ENCODE data around the gene ISG15. TPM values are rescaled to one million over a fixed set of nuclear protein-coding genes. Genes with fewer than 3 reads are reported as not detected.
A peak's percentile ranks its signal among the peaks of the same experiment; 100 is the strongest.

Gene ISG15
- total and polyA plus RNA-seq, 4 donors = 12.7 to 234 (median 131) TPM

DNA sequence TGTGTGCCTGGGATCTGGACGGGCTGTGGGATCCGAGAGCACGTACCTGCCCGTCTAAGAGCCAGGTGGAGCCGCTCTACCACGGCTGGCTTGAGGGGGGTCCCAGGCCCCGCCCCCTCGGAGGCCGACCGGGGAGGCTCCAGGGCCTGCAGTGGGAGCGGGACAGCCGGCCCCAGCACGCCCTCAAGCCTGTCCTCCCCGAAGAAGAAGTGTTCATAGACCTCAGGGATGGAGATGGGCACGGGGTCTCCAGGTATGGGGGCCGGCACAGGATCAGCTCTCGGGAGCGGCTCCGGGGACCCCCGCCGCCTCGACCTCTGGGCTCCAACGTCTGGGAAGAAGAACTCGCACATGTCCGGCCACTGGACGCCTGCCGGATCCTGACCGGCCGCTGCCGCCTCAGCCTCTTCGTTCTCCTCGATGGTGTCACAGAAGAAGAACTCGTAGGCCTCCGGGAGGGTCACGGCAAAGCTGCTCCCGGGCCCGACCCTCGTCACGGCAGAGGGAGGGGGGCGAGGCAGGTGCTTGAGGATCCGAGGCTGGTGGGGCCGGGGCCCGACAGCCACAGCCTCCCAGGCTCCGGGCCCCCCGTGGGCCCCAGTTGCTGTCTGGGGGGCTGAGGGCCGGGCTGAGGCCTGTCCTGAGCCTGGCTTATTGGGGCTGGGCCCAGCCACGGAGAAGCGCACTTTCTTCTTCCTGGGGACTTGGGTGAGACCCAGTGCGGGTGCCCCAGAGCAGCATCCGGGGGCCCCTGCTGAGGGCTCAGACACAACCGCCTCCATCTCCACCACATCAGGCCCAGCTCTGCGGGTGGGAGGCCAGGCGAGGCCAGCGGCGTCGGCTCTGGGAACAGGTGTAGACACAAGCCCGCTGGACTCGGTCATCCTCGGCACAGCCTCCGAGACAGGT lies 34.2 kb upstream of the ISG15 start:
- Histone ChIP-seq H3K27me3 (ENCODE audit: control insufficient read depth in 3 of 3, insufficient read depth in 3 of 3, low read length in 2 of 3) (peaks cover 0 to 25% (median 5%) of the 10 kb centered on the region in 3 donors), H3K9ac (ENCODE audit: insufficient read depth in 1 of 2, low read length in 2 of 2) (no peak overlapping the region), H3K4me1 (ENCODE audit: control insufficient read depth in 5 of 5, insufficient read depth in 5 of 5, low read length in 5 of 5) (peaks cover 0 to 6% (median 0%) of the 10 kb centered on the region in 5 donors), H3K4me3 (no peak overlapping the region), H3K27ac (ENCODE audit: low read depth in 1 of 2, low read length in 1 of 2) (no peak overlapping the region), H3K9me3 (ENCODE audit: control insufficient read depth in 4 of 4, insufficient read depth in 3 of 4, low read length in 3 of 4) (peaks cover 0 to 2% (median 0%) of the 10 kb centered on the region in 4 donors), H3K36me3 (ENCODE audit: control insufficient read depth in 4 of 4, insufficient read depth in 4 of 4, low read length in 4 of 4) (no peaks in the 10 kb centered on the region)
- no peak for DNase-seq
- 88 to 92% methylated on average over 56 to 60 of the region's 60 CpGs for WGBS, 2 donors
- TF ChIP-seq, protein P1, sequence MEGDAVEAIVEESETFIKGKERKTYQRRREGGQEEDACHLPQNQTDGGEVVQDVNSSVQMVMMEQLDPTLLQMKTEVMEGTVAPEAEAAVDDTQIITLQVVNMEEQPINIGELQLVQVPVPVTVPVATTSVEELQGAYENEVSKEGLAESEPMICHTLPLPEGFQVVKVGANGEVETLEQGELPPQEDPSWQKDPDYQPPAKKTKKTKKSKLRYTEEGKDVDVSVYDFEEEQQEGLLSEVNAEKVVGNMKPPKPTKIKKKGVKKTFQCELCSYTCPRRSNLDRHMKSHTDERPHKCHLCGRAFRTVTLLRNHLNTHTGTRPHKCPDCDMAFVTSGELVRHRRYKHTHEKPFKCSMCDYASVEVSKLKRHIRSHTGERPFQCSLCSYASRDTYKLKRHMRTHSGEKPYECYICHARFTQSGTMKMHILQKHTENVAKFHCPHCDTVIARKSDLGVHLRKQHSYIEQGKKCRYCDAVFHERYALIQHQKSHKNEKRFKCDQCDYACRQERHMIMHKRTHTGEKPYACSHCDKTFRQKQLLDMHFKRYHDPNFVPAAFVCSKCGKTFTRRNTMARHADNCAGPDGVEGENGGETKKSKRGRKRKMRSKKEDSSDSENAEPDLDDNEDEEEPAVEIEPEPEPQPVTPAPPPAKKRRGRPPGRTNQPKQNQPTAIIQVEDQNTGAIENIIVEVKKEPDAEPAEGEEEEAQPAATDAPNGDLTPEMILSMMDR (IDR thresholded peaks at IDR 0.05; ENCODE audit: control extremely low read depth, extremely low read depth) = no peak
- ATAC-seq (ENCODE audit: insufficient read depth, low FRiP score) = no peak

DNA sequence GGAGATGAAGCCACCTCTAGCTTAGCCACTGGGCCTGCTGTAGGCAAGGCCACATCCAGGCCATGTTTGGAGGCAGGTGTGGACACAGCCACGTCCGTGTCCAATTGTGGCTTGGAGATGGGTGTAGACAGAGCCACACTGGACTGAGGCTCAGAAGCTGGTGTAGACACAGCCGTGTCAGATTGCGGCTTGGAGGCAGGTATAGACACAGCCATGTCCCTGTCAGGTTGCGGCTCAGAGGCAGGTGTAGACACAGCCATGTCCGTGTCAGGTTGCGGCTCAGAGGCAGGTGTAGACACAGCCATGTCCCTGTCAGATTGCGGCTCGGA lies 33.6 kb upstream of the ISG15 start:
- 95 to 98% methylated on average over 9 of the region's 9 CpGs for WGBS, 2 donors
- H3K4me1 ChIP-seq (ENCODE audit: control insufficient read depth in 5 of 5, insufficient read depth in 5 of 5, low read length in 5 of 5) = peaks cover 0 to 6% (median 0%) of the 10 kb centered on the region in 5 donors
- no peaks in the 10 kb centered on the region for H3K36me3 ChIP-seq (ENCODE audit: control insufficient read depth in 4 of 4, insufficient read depth in 4 of 4, low read length in 4 of 4)
- ATAC-seq (ENCODE audit: insufficient read depth, low FRiP score) = no peak
- no peak overlapping the region for H3K27ac ChIP-seq (ENCODE audit: low read depth in 1 of 2, low read length in 1 of 2)
- H3K9me3 ChIP-seq (ENCODE audit: control insufficient read depth in 4 of 4, insufficient read depth in 3 of 4, low read length in 3 of 4) = peaks cover 0 to 2% (median 0%) of the 10 kb centered on the region in 4 donors
- H3K4me3 ChIP-seq = no peak overlapping the region
- TF ChIP-seq, protein P1 (IDR thresholded peaks at IDR 0.05; ENCODE audit: control extremely low read depth, extremely low read depth) = no peak
- DNase-seq = no peak
- peaks cover 0 to 22% (median 5%) of the 10 kb centered on the region in 3 donors for H3K27me3 ChIP-seq (ENCODE audit: control insufficient read depth in 3 of 3, insufficient read depth in 3 of 3, low read length in 2 of 3)
- H3K9ac ChIP-seq (ENCODE audit: insufficient read depth in 1 of 2, low read length in 2 of 2) = no peak overlapping the region

DNA sequence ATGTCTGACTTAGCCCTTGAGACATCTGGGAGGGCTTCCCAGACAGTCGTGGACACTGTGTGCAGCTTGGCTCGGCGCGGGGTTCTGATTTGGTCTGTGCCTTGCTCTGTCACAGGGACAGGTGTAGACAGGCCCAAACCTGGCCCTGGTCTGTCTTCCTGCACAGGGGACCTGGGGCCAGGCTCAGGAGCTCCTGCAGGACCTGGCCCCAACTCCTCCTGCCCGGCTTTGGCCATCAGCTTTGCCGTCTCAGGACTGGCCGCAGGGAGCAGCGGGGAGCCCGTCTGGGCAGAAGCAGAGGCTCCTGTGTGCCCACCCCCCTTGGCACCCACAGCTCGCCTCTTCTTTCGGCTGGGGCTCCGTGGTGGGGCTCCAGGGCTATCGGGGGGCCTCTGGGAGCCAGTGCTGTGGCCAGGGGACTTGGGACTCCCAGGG lies 33.1 kb upstream of the ISG15 start:
- H3K27ac ChIP-seq (ENCODE audit: low read depth in 1 of 2, low read length in 1 of 2) = peak overlapping the region in 1 of 2 donors; percentile 94
- no peak overlapping the region for H3K9ac ChIP-seq (ENCODE audit: insufficient read depth in 1 of 2, low read length in 2 of 2)
- TF ChIP-seq, protein P1 (IDR thresholded peaks at IDR 0.05; ENCODE audit: control extremely low read depth, extremely low read depth) = no peak
- H3K4me1 ChIP-seq (ENCODE audit: control insufficient read depth in 5 of 5, insufficient read depth in 5 of 5, low read length in 5 of 5) = peaks cover 0 to 6% (median 0%) of the 10 kb centered on the region in 5 donors
- peaks cover 0 to 2% (median 0%) of the 10 kb centered on the region in 4 donors for H3K9me3 ChIP-seq (ENCODE audit: control insufficient read depth in 4 of 4, insufficient read depth in 3 of 4, low read length in 3 of 4)
- H3K4me3 ChIP-seq = no peak overlapping the region
- no peaks in the 10 kb centered on the region for H3K36me3 ChIP-seq (ENCODE audit: control insufficient read depth in 4 of 4, insufficient read depth in 4 of 4, low read length in 4 of 4)
- H3K27me3 ChIP-seq (ENCODE audit: control insufficient read depth in 3 of 3, insufficient read depth in 3 of 3, low read length in 2 of 3) = peaks cover under 1 to 24% (median 5%) of the 10 kb centered on the region in 3 donors
- no peak for DNase-seq
- no peak for ATAC-seq (ENCODE audit: insufficient read depth, low FRiP score)
- 80 to 90% methylated on average over 13 of the region's 13 CpGs for WGBS, 2 donors
